Esophagus mucosa (tissue), 1 donor: ENCODE data around the gene AGAP1. TPM values are rescaled to one million over a fixed set of nuclear protein-coding genes. Genes with fewer than 3 reads are reported as not detected.

Source experiments
- ATAC-seq: fragments of 200-7000 bp; cut with Tn5 transposase; one replicate; pipeline ENCODE4 v1.9.1; 2020
- total RNA-seq: library from RNA; stranded (reverse); gene quantifications from one replicate; pipeline ENCODE4 v1.2.4, GENCODE V29; 2023
- donor health status: DM: yes; HTN: yes; CAD: no.

The AGAP1 gene
- total RNA-seq, 1 donor from 2014 or later = 17.1 TPM

GRCh38 chr2:235719146-235719942, 225.5 kb downstream of the AGAP1 start:
- no peak for ATAC-seq

GRCh38 chr2:235721625-235722024, 227.8 kb downstream of the AGAP1 start:
- ATAC-seq = no peak

GRCh38 chr2:235722869-235723268, 229.0 kb downstream of the AGAP1 start:
- no peak for ATAC-seq

GRCh38 chr2:235723371-235723770, 229.5 kb downstream of the AGAP1 start:
- no peak for ATAC-seq

GRCh38 chr2:235723811-235724465, 230.1 kb downstream of the AGAP1 start:
- no peak for ATAC-seq

- ATAC-seq = no peak
These were observed 231.2 kb downstream of the AGAP1 start for GRCh38 chr2:235725016-235725489.

- no peak for ATAC-seq
These were observed 232.0 kb downstream of the AGAP1 start for GRCh38 chr2:235725841-235726240.

- no peak for ATAC-seq
These were observed 232.7 kb downstream of the AGAP1 start for GRCh38 chr2:235726554-235726953.

GRCh38 chr2:235727174-235727573, 233.3 kb downstream of the AGAP1 start:
- ATAC-seq = no peak

- no peak for ATAC-seq
These were observed 234.3 kb downstream of the AGAP1 start for GRCh38 chr2:235727891-235728799.

- no peak for ATAC-seq
These were observed 235.1 kb downstream of the AGAP1 start for GRCh38 chr2:235728800-235729556.

- no peak for ATAC-seq
These were observed 235.7 kb downstream of the AGAP1 start for GRCh38 chr2:235729557-235729947.

GRCh38 chr2:235730115-235730514, 236.3 kb downstream of the AGAP1 start:
- no peak for ATAC-seq

- no peak for ATAC-seq
These were observed 239.9 kb downstream of the AGAP1 start for GRCh38 chr2:235733761-235734160.

- no peak for ATAC-seq
These were observed 240.3 kb downstream of the AGAP1 start for GRCh38 chr2:235734168-235734567.

GRCh38 chr2:235734688-235735231, 240.9 kb downstream of the AGAP1 start:
- ATAC-seq = no peak

GRCh38 chr2:235737396-235737795, 243.6 kb downstream of the AGAP1 start:
- no peak for ATAC-seq

GRCh38 chr2:235737840-235738239, 244.0 kb downstream of the AGAP1 start:
- no peak for ATAC-seq

GRCh38 chr2:235739704-235740415, 246.0 kb downstream of the AGAP1 start:
- ATAC-seq = no peak

- no peak for ATAC-seq
These were observed 247.0 kb downstream of the AGAP1 start for GRCh38 chr2:235740821-235741220.

GRCh38 chr2:235744161-235744560, 250.3 kb downstream of the AGAP1 start:
- ATAC-seq = no peak
